Stimulated activated CD4-positive, alpha-beta T cell treated with anti-CD3 and anti-CD28 coated beads, Interleukin-2, amount 100 ng/mL, for 48 hours (primary cell): ENCODE measurements around the gene SUCLG1.
A peak's percentile ranks its signal among the peaks of the same experiment; 100 is the strongest.

ENCODE experiments used
- DNase-seq, 2 donors: peaks; one replicate each; pipeline ENCODE4 v3.0.0-alpha.2; 2020

SUCLG1 gene

DNA sequence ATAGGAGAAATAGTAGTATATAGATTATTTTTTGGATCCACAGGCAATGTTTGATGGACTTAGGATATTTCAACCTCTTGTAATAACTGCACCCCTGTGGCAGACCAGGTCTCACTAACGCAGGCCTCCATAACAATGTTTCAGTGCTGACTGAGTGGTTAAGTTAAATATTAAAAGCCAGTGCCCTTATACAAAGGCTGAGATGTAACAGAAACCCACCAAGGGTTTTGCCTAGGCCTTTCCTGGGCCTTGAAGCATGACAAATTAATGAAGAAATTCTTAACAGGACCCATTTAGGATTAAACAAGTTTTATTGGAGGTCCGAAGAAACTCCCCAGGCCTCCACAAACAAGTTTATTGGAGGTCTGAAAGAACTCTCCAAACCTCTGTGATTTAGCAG lies 1.6 kb upstream of the SUCLG1 start:
- DNase-seq, result no peak

DNA sequence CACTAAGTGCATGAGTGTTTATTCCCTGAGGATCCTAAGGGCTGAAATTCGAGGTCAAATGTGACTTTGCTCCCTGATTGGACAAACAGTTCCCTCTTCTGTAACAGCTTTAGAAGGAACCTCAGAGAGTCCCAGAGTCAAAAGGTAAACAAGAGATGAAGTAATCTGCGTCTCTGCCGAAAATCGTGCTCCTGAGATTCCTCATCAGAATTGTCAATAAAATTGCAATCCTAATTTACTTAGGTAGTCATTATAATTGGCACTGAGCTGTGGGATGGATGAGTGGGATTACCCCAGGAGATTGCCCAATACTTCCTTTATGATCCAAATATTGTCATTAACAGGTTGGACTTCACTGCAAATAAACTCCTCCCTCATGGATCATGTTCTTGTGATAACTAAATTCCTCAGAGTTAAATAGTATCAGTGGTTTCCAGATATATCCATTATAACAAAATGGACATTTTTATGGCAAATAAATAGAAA lies 907 bp upstream of the SUCLG1 start:
- no peak for DNase-seq

DNA sequence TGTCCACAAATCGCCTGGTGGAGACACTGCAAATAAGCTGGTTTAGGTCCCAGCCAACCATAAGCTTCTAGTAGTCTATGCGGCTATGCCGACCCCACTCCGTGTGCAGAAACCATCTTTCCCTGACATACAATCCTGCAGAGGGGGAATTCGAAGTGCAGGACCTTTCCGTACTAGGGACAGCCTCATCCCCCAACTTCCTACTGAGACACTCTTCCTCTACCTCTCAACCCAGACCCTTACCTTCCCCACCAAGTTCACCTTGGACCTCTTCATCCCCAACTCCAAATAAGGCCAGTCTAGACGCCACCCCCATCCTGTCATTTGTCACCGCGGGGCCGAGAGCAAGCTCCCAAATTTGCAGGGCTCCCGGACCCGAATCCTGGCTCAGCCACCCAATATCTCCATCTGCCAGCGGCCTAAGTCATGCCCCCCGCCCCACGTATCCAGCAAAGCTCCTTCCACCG lies 496 bp downstream of the SUCLG1 start:
- peak; percentile 15 to 20 for DNase-seq

DNA sequence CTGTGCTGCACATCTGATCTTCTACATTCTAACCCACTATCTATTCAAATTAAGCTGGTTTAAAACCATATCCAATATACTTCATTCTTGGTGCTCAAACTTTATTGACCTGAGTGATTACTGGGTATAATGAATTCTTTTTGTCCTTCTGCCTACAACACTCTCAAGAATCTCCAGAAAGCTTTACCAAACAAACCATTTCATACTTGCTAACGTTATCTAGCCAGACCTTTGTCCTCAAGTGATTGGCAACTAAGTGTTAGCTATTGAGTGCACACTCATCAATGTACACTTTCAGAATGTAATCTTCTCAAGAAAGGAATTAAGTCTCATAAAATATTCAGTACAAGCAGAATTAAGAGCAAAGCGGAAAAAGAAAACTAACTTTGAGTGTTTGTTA lies 1.4 kb downstream of the SUCLG1 start:
- DNase-seq, result no peak

DNA sequence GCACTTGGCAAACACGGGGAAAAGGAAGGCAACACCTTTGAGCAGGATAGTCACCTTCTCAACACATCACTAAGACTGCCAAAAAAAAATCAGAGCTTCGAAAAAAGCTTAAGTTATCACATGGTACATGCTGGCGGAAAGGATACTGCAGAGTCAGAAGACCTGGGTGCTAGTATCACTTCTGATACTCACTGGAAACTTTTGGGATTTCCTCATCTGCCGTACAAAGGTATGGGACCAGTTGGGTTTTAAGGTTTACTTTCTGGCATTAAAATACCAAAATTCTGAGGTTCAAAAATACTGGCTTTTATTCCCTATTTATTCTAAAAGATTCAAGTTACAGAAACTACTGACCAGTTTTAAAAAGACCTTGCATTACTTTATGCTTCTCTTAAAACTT lies 2.9 kb downstream of the SUCLG1 start:
- no peak for DNase-seq

DNA sequence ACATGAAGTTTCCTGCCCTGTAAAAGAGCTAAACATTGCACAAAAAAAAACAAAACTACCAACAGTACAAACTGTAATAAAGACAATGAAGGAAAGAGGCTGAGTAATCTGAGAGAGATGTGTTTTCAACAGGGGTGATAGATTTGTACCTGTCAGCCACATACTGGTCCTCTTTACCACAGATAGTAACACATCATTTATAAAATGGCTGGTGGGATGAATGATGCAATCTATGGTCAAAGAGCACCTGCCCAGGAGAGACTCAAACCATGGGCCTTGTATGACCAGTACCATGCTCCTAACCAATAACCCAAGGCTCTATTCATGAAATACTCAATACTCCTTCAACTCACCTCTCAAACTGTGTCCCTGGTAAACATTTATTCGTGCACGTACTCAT lies 4.5 kb downstream of the SUCLG1 start:
- no peak for DNase-seq

DNA sequence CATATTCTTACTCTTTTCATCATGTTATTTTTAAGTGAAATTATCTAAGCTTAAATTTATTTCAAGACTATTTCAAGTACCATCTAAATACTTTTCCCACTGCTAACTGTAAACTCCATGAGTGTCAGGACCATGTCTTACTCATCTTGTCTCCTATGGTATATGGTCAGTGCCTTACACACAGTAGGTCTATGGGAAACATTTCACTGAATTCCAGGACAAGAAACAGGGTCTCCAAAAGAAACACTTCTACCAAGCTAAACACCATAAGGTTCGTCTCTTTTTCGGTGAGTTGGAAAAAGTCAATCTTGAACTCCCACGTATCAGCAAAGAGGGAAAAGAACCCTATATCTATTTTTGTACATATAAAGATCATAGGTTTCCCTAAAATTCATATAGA lies 6.5 kb downstream of the SUCLG1 start:
- DNase-seq, result no peak

DNA sequence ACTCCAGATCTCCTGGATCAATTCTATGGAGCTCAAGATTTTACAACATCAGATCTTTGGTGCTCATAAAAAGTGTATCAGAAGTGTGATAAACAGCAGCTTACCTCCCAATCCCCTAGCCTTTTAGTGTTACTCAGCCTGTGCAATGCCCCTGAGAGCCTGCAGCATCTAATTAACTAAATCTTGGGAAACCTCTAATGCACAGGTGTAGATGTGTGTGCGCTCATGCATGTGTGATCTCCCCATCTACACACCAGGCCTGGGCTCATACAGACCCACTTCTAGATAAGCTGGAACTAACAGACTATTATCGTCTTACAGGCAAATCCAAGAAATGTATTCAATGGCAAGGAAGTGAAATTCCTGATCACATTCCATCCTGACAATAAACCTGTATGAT lies 7.5 kb downstream of the SUCLG1 start:
- DNase-seq, result no peak

DNA sequence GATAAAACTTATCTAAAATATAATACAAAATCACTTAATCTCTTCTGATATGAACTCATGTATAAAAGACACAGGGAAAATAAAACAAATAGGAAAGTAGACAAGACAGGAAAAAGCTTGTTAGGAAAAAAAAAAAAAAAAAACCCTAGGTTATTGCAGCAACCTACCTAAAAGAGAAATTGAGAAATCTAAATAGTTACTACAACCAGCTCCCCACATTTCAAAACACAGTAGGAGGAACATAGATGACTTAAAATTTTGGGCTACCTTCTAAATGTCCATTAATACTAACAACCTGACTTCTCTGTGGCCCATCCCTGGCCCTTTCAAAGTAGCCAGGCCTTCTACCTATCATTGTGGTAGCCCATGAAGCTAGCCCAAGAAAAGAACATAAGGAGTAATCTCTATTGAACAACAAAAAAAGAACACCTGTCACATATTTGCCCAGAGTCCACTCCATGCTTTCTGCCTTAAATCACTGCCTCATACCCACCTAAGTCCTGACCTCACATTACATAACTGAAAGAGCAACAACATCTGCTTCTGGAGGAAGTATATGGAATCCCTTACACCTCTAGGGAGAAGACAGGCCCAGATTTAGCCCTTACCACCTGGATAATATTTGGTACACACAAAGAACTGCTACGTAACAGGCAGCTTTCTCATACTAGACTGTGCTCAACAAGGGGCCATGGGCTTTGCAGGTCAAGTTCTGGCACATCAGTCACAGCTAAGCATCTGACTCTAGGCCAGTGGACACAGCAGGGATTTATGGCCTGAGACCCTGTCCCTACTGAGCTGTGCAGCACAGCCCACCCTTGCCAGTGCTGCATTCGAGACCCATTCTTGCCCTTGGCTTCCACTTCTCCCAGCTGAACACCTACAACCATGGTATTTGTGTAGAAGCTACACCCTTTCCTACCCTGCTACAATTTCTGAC lies 8.5 kb downstream of the SUCLG1 start:
- DNase-seq, result no peak

DNA sequence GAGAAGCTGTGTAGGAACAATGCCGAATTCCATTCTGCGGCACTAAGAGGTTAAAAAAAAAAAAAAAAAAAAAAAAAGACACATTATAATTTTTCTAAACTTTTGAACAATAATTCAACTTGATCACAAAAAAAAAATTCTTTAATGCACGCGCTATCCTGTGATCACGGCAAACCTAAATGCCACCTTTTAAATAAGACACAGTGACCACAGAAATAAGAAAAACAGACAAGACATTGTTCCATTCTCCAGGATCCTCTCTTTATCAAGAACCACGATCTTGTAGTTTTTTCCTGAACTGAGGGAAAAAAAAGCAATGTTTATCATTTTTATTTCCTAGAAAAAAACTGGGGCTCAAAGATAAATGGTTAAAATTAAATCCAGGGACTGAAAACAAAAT lies 9.4 kb downstream of the SUCLG1 start:
- no peak for DNase-seq

DNA sequence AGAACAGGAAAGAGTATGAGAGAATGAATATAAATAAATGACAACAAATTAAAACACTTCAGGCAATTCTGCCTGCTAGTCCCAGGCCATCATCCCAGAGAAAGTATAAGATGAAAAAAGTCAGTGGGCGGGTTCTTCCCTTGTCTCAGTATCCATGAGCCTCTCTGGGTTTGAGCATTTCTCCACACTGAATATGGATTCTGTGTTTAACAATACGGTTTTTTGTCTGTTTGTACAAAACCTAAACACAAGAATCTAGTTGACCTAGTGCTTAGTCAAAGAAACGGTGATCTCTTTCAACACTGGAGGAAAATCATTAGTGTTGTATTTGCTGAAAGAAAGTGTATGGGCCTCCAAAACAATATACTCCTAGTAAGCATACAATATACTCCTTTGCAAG lies 10.0 kb downstream of the SUCLG1 start:
- no peak for DNase-seq

DNA sequence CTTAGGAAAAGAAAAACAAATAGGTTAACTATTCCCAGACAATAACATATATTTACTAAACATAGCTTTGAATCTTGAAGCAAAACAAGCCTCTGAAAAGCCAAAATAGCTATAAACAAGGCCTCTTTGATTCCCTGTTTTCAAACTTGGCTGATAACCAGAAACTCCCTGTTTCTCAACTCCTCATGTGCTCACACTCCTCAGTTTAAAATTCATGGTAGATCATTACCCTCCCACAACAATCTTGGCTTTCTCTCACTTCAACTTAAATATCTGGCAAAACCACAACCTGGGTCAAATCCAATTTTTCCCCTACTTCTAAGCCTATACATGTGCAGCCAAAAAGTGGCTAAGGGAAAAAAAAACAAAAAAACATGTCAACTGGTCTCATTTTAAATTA lies 15.6 kb downstream of the SUCLG1 start:
- no peak for DNase-seq

DNA sequence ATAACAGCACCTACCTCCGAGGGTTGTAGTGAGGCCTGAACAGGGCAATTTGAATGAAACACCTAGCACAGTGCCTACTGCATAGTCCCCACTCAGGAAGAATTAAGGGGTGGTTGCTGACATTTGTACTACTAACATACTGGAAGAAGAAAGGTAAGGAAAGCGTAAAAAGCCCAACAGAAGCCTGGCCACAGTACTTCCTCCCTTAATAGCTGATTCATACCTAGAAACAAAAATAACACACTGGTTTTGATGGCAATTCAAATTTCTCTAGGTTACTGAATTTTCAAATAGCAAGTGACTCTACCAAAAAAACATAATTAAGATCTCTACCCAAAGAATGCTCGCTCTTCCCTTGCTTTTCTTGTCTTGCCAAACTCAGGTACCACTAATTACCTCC lies 16.2 kb downstream of the SUCLG1 start:
- no peak for DNase-seq

DNA sequence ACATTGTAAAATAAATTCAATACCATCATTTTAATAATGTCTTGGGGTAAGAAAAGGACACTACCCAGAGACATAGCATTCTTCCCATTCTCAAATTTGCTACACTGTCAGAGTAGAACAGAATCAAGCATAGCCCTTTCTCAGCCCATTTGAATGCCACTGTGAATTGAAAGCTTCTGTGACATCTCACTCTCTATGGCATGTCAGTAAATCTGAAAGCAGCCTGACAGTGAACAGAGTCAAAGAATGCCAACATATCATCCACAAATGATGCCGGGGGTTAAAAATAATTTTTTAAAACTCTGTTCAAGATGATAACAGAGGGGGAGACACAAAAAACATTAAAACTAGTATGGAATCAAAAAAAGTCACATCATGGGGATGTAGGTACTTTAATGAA lies 17.6 kb downstream of the SUCLG1 start:
- no peak for DNase-seq

DNA sequence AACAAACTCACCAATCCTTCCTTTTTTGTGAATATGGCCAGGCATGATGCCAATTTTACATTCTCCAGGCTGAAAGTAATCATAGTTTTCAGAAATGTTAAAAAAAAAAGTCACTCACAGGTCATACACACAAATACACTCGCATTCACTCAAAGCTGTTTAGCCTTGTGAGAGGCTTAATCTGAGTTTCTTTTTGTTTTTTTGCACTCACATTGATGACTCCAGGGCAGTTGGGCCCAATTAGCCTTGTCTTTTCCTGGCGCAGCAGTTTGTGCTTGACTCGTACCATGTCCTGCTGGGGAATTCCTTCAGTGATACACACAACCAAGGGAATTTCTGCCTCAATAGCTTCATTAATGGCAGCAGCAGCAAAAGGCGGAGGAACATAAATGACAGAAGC lies 18.0 kb downstream of the SUCLG1 start:
- DNase-seq, result no peak

DNA sequence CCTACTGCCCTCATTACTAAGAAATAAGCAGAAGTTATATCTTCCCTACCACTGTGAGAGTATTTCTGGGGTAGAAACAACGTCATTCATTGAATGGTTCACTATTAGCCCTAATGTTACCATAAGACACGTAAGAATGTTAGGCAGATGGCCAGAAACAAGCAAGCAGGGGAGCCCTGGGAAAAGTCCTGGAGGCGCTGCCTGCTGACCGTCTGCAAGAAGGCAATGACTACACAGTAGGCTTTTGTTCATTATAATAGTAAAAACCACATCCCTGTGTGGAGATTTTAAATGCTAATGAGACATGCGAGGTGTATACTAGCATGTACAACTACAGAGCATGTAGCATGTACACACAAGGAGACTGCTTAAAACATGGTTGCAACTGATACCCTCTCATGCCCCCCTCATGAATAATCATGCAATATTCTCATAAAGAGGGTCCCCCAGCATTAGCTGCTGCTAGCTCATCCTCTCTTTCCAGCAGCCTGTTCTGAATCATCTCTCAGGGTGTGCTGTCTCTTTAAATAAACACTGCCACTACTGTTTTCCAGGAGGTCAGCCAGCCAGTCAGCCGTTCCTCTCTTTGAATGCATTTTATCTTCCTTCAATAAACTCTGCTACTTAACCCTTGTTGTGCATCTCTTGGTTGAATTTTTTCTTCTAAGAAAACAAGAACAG lies 23.6 kb downstream of the SUCLG1 start:
- no peak for DNase-seq

DNA sequence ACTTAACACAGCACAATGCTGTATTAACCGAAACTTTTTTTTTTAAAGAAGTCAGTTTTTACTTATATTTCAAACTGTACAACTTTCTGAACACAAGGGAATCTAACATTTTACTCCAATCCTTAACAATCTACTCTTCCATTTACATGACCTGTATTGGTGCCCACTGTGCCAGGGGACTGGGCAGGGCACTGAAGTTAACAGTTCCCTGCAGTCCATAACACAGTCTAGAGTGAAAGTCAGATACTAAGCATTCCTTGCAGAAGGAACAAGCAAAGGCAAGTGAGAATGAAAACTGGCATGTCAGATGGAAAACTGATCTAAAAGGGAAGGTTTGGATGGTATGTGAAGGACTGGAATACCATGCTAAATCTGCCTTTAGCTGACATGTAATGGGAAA lies 29.8 kb downstream of the SUCLG1 start:
- DNase-seq, result no peak

DNA sequence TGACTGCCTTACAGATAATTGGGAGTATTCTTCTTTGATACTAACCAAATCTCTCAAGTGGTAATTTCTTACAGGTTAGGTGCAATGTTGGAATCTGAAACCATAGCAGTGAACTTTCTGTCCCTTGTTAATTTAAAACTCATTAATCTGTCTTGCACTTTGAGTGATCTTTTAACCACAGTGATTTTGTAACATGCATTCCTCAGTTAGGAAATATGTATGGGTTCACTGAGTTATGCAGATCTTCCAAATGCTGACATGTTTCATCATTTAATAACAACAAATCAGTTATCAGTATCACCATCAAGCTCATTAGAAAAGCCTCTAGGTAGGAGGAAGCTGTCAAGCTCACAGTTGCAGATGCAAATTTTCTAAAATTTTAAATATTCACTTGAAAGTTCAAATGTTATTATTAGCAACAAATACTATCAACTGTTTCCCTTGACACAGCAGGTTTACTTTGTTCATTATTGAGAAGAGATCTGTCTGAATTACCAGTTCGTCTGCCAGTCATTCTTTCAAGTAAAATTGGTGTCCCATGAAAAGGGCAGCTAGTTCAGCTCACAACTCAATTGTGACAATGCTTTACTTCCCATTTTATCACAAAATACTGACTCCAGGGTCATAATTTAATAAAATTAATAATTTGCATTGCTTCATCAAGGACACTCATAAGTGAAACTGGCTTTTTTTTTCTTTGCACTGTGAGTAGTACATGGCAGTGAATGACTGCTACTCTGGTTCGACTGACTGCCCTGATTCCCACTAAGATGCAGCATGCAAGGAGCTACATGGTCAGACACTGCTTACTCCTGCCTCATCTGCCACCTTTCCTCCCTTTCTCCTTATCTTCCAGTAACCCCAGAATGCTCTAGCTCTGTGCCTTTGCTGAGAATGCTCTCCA lies 31.6 kb downstream of the SUCLG1 start:
- no peak for DNase-seq

DNA sequence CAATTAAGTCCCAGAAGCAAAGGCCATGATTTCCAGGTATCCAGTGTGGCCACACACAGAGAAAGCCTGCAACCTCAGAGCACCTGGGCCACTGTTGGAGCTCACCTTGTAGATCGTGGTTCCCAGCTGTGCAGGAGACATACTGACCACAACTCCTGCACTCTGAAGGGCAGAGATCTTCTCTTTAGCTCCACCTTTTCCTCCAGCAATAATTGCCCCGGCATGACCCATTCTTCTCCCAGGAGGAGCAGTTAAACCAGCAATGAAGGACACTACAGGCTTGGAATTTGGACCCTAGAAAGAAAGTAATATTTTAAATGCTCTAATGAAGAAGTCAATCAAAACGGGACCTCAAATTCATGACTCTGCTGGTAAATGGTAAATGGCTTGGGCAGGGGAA lies 33.8 kb downstream of the SUCLG1 start:
- DNase-seq, result no peak

DNA sequence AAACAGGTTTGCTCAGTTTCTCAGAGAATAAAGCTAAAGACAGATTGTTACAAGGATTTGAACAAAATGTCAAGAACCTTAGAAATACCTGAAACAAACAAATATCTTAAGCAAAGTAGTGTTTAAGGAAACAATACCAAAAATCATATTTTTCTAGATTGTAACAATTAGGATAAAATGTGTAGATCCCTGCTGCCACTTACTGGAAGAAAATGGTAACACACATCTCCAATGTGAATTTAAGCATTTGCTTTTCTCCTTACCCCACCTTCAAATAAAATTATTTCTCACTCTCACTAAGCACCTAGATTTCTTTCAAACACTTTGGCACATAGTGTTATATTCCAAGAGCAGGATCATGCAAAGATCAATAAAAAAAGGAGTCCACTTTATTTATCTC lies 34.9 kb downstream of the SUCLG1 start:
- no peak for DNase-seq

DNA sequence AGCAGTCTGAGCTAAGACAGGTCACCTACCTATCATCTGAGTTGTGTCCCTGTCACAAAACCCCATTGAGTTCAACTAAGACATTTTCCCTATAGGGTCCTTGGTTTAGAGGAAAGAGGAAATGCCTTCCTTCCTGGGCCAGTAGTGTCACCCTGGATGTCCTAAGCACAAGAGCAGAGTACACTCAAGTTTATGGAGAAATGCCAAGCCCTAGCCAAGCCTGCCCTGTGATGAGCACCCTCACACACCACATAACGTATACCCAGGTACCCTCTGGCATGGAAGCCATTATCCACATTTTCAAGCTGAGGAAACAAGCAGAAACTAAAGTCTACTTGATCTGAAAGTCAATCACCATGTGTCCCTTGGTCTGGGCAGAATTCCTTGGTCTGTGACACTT lies 37.3 kb downstream of the SUCLG1 start:
- DNase-seq, result no peak

DNA sequence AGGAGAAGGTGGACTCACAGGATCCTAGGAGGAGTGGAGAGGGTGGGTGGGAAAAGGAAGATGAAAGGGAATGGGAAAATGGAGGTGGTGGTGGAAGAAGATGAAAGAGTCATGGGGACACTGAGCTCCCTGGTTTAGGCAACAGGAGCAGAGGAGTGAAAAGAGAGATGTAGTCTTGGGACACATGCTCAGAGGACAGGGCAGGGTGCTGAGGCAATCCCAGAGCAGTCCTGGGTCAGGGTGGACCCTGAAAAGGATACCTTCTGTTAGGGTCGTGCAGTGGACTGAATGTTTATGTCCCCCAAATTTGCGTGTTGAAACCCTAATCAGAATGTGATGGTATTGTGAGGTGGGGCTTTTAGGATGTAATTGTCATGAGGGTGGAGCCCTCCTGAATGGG lies 37.9 kb downstream of the SUCLG1 start:
- no peak for DNase-seq

DNA sequence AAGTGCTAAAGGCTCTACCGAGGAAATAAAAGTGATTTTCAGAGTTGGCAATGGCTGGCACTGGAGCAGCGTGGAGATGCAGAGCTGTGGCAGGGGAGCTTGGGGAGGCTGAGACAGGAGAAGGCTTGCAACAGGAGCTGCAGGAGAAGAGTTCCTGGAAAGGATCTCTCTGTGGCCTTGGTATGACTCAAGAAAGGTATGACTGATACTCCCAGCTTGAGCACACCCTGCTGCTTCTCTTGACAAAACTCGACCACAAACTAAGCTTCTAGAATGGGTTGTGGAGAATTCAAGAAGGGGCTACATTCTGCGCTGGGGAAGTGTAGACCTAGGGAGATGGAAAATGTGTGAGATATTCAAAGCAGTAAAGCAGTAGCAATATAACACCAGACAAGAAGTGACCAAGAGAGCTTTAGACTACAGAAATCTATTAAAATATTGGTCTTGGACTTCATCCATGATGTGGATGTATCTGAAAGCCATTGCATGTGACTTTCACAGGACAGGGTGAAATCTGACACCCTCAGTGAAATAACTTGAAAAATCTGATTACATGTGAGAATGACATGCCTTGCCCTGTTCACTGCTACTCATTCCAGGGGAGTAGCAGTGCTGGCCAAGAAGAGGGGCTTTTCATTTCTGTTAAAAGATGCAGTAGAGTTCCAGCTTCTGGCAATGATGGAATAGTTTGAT lies 41.5 kb downstream of the SUCLG1 start:
- DNase-seq, result no peak
